GM19452 (cell line): ENCODE measurements around the gene PACS2.

ENCODE experiments used
- ATAC-seq: cut with Tn5 transposase; IDR thresholded peaks from one replicate; pipeline ENCODE4 v1.9.1; 2021; ENCODE audit not compliant: unreplicated experiment

Gene PACS2

GRCh38 chr14:105366386-105367074, 52.0 kb downstream of the PACS2 start:
- ATAC-seq: no peak

- ATAC-seq: no peak
Measured at GRCh38 chr14:105367116-105368031, 52.8 kb downstream of the PACS2 start.

- ATAC-seq: no peak
Measured at GRCh38 chr14:105368032-105368417, 53.5 kb downstream of the PACS2 start.

- ATAC-seq: no peak
Measured at GRCh38 chr14:105368426-105368825, 53.9 kb downstream of the PACS2 start.

GRCh38 chr14:105368910-105369652, 54.5 kb downstream of the PACS2 start:
- no peak for ATAC-seq

GRCh38 chr14:105369653-105370040, 55.1 kb downstream of the PACS2 start:
- no peak for ATAC-seq

GRCh38 chr14:105374389-105374788, 59.8 kb downstream of the PACS2 start:
- ATAC-seq: no peak

GRCh38 chr14:105375635-105376057, 61.1 kb downstream of the PACS2 start:
- no peak for ATAC-seq

- ATAC-seq: no peak
Measured at GRCh38 chr14:105376521-105377440, 62.2 kb downstream of the PACS2 start.

GRCh38 chr14:105377555-105378182, 63.1 kb downstream of the PACS2 start:
- no peak for ATAC-seq

GRCh38 chr14:105378199-105378598, 63.7 kb downstream of the PACS2 start:
- no peak for ATAC-seq

GRCh38 chr14:105378873-105379685, 64.5 kb downstream of the PACS2 start:
- no peak for ATAC-seq

GRCh38 chr14:105379946-105380345, 65.4 kb downstream of the PACS2 start:
- no peak for ATAC-seq

- ATAC-seq: no peak
Measured at GRCh38 chr14:105380756-105381155, 66.2 kb downstream of the PACS2 start.

GRCh38 chr14:105381446-105382342, 67.1 kb downstream of the PACS2 start:
- ATAC-seq: no peak

- ATAC-seq: no peak
Measured at GRCh38 chr14:105382343-105383082, 68.0 kb downstream of the PACS2 start.

GRCh38 chr14:105383083-105383730, 68.7 kb downstream of the PACS2 start:
- ATAC-seq: no peak
